ENCODE data around the gene SHROOM3.
A peak's percentile ranks its signal among the peaks of the same experiment; 100 is the strongest.

Gene SHROOM3

GRCh38 chr4:76556452-76556851 lies 121.4 kb downstream of the SHROOM3 start:
- H3K4me3 ChIP-seq (ENCODE audit: low read depth, low read length), result no peak overlapping the region
- no peak for TF ChIP-seq CTCF (IDR thresholded peaks at IDR 0.05; ENCODE audit: insufficient read depth, low read length, missing control alignments)
- DNase-seq (ENCODE audit: low read depth, low spot score), result no peak
- ChIA-PET POLR2A (interaction anchor here (1.2 kb wide), 1 partner anchor 393 kb away, joined by 4 read pairs; the partner anchor contains the start of gene SEPTIN11), CTCF (interaction anchor here (0.8 to 2.4 kb wide), 4 partner anchors 9 to 201 kb away, joined by 3 to 9 read pairs (median 4); no protein-coding TSS in a partner anchor)

GRCh38 chr4:76558396-76559235 lies 123.6 kb downstream of the SHROOM3 start:
- ChIA-PET CTCF (no interaction called here), POLR2A (no interaction called here)
- no peak overlapping the region for H3K4me3 ChIP-seq (ENCODE audit: low read depth, low read length)
- peak; percentile 65 for DNase-seq (ENCODE audit: low read depth, low spot score)
- TF ChIP-seq CTCF (IDR thresholded peaks at IDR 0.05; ENCODE audit: insufficient read depth, low read length, missing control alignments), result no peak

GRCh38 chr4:76559236-76560071 lies 124.4 kb downstream of the SHROOM3 start:
- no peak for DNase-seq (ENCODE audit: low read depth, low spot score)
- CTCF ChIA-PET, result no interaction called here
- TF ChIP-seq CTCF (IDR thresholded peaks at IDR 0.05; ENCODE audit: insufficient read depth, low read length, missing control alignments), result no peak
- POLR2A ChIA-PET, result no interaction called here
- no peak overlapping the region for H3K4me3 ChIP-seq (ENCODE audit: low read depth, low read length)

GRCh38 chr4:76562161-76562560 lies 127.1 kb downstream of the SHROOM3 start:
- CTCF ChIA-PET, result interaction anchor here (0.8 to 1.4 kb wide), 3 partner anchors 9 to 191 kb away, joined by 3 to 4 read pairs (median 3); no protein-coding TSS in a partner anchor
- no peak for TF ChIP-seq CTCF (IDR thresholded peaks at IDR 0.05; ENCODE audit: insufficient read depth, low read length, missing control alignments)
- no peak for DNase-seq (ENCODE audit: low read depth, low spot score)
- POLR2A ChIA-PET, result no interaction called here
- no peak overlapping the region for H3K4me3 ChIP-seq (ENCODE audit: low read depth, low read length)

GRCh38 chr4:76562836-76563453 lies 127.9 kb downstream of the SHROOM3 start:
- CTCF ChIA-PET, result interaction anchor here (0.8 to 1.7 kb wide), 4 partner anchors 8 to 15 kb away, joined by 3 to 4 read pairs (median 4); no protein-coding TSS in a partner anchor
- no peak overlapping the region for H3K4me3 ChIP-seq (ENCODE audit: low read depth, low read length)
- no peak for TF ChIP-seq CTCF (IDR thresholded peaks at IDR 0.05; ENCODE audit: insufficient read depth, low read length, missing control alignments)
- DNase-seq (ENCODE audit: low read depth, low spot score), result no peak
- POLR2A ChIA-PET, result no interaction called here
